PC-3 (cell line): Measurements from ENCODE around the gene HOXB2. TPM values are rescaled to one million over a fixed set of nuclear protein-coding genes. Genes with fewer than 3 reads are reported as not detected.
"Not testable (repeated sequence)": the region's sequence is repeated elsewhere in the genome, so short reads cannot be mapped to it uniquely, and the experiment has no call there.

ENCODE experiments used
- ATAC-seq: fragments of 200-7000 bp; cut with Tn5 transposase; 2 replicates; pipeline ENCODE4 v1.9.1; 2020; ENCODE audit warnings: mild to moderate bottlenecking, moderate library complexity
- BruUV-seq: library from RNA; stranded (reverse); fragments of 400-500 nt; replicated peaks from 2 replicates; lab custom pipeline; 2021; lab: Mats Ljungman, UMichigan
- CTCF ChIA-PET: fragments of 300-600 bp; sonication (Branson Sonifier 250); formaldehyde crosslinking; loops from one replicate; lab custom pipeline; 2022; ENCODE audit warnings: antibody characterized with exemption; lab: Charles Lee
- POLR2A ChIA-PET: fragments of 300-600 bp; sonication (Branson Sonifier 250); formaldehyde crosslinking; loops from one replicate; lab custom pipeline; 2022; ENCODE audit warnings: antibody characterized with exemption; ENCODE audit not compliant: unreplicated experiment; lab: Charles Lee
- DNase-seq: peaks from one replicate; pipeline ENCODE4 v3.0.0-alpha.2; 2015
- H2AFZ ChIP-seq: fragments of 300-600 bp; sonication (generic); 2 replicates; pipeline ENCODE4 v1.6.0; 2016; ENCODE audit warnings: antibody characterized with exemption, low read length
- H3F3A ChIP-seq: fragments of 300-600 bp; sonication (generic); one replicate; pipeline ENCODE4 v1.6.0; 2017; ENCODE audit warnings: antibody characterized with exemption, low read length, control low read depth, mild to moderate bottlenecking; ENCODE audit not compliant: unreplicated experiment
- H3K27ac ChIP-seq: fragments of 300-600 bp; sonication (generic); 2 replicates; pipeline ENCODE4 v1.5.1; 2016; ENCODE audit warnings: mild to moderate bottlenecking, low read length
- H3K27me3 ChIP-seq: fragments of 300-600 bp; sonication (generic); 2 replicates; pipeline ENCODE4 v1.6.1; 2016; ENCODE audit warnings: low read length, mixed read lengths
- H3K36me3 ChIP-seq: fragments of 300-600 bp; sonication (generic); 2 replicates; pipeline ENCODE4 v1.6.1; 2016; ENCODE audit warnings: low read depth, mixed run types, low read length, mixed read lengths
- H3K4me1 ChIP-seq: fragments of 300-600 bp; sonication (generic); 2 replicates; pipeline ENCODE4 v1.5.1; 2016; ENCODE audit warnings: low read length; ENCODE audit not compliant: insufficient read depth
- H3K4me2 ChIP-seq: fragments of 300-600 bp; sonication (generic); 2 replicates; pipeline ENCODE4 v1.6.0; 2016; ENCODE audit warnings: low read length
- H3K4me3 ChIP-seq: fragments of 300-600 bp; sonication (generic); 2 replicates; pipeline ENCODE4 v1.5.1; 2016; ENCODE audit warnings: mild to moderate bottlenecking, low read length, mixed read lengths
- H3K79me2 ChIP-seq: fragments of 300-600 bp; sonication (generic); 2 replicates; pipeline ENCODE4 v1.6.1; 2017; ENCODE audit warnings: low read length, mixed read lengths
- H3K9ac ChIP-seq: fragments of 300-600 bp; sonication (generic); 2 replicates; pipeline ENCODE4 v1.6.0; 2016; ENCODE audit warnings: mild to moderate bottlenecking, low read length
- H3K9me2 ChIP-seq: fragments of 300-600 bp; sonication (generic); replicated peaks from 2 replicates; pipeline ENCODE4 v1.6.1; 2016; ENCODE audit warnings: mixed run types, low read length, mixed read lengths
- H3K9me3 ChIP-seq: fragments of 300-600 bp; sonication (generic); 2 replicates; pipeline ENCODE4 v1.6.1; 2016; ENCODE audit warnings: low read length, mixed read lengths
- H4K20me1 ChIP-seq: fragments of 300-600 bp; sonication (generic); 2 replicates; pipeline ENCODE4 v1.6.1; 2016; ENCODE audit warnings: low read length, mixed read lengths
- CTCF ChIP-seq: fragments of 300-600 bp; sonication (generic); conservative IDR thresholded peaks from 2 replicates; pipeline ENCODE4 v1.5.1; 2017; ENCODE audit warnings: antibody characterized with exemption, low read depth, mild to moderate bottlenecking, low read length
- EZH2 ChIP-seq: fragments of 300-600 bp; sonication (generic); IDR thresholded peaks from one replicate; pipeline ENCODE4 v1.6.1; 2017; ENCODE audit warnings: antibody characterized with exemption, mild to moderate bottlenecking, low read length; ENCODE audit not compliant: unreplicated experiment
- EZH2phosphoT487 ChIP-seq: fragments of 300-600 bp; sonication (generic); IDR thresholded peaks from 2 replicates; pipeline ENCODE4 v1.6.1; 2018; ENCODE audit warnings: mild to moderate bottlenecking, antibody characterized with exemption, low read length, borderline replicate concordance
- intact Hi-C: fragments of 100-400 bp; cut with micrococcal nuclease; formaldehyde crosslinking; loops from 2 replicates; pipeline ENCODE4 v1.9.0; 2023
- total RNA-seq: library from RNA; depleted of rRNA; stranded (reverse); fragments of >200 nt; gene quantifications from 2 replicates; pipeline ENCODE4 v1.2.3, GENCODE V29; 2014

The HOXB2 gene
- total RNA-seq, 1 experiment from 2014 or later = 1.1 TPM

- H3K27me3 ChIP-seq = no peaks in the 10 kb centered on the region
- no peaks in the 10 kb centered on the region for H3K9me2 ChIP-seq
- no peaks in the 10 kb centered on the region for H3K9me3 ChIP-seq
- H3K79me2 ChIP-seq = no peaks in the 10 kb centered on the region
- intact Hi-C loops = no loop called here
- no peak overlapping the region for H3K9ac ChIP-seq
- H3K4me3 ChIP-seq = no peak overlapping the region
- TF ChIP-seq EZH2 (no peak), EZH2phosphoT487 (no peak), CTCF (no peak)
- ATAC-seq = no peak
- CTCF ChIA-PET = no interaction called here
- no peaks in the 10 kb centered on the region for H3K36me3 ChIP-seq
- no TSS peak for BruUV-seq
- no peak overlapping the region for H2AFZ ChIP-seq
- H3F3A ChIP-seq = no peaks in the 10 kb centered on the region
- no peak overlapping the region for H3K4me2 ChIP-seq
- POLR2A ChIA-PET = interaction anchor here (1.0 kb wide), 1 partner anchor 15 kb away, joined by 3 read pairs; no protein-coding TSS in a partner anchor
- no peaks in the 10 kb centered on the region for H4K20me1 ChIP-seq
- H3K4me1 ChIP-seq = 0 out of 2 replicates have a peak, but pooled peaks cover 3% of the 10 kb centered on the region
- DNase-seq = no peak
- H3K27ac ChIP-seq = no peak overlapping the region
Observed at GRCh38 chr17:48540213-48540612, 4.7 kb downstream of the HOXB2 start.

- no peaks in the 10 kb centered on the region for H3K9me2 ChIP-seq
- CTCF ChIA-PET = no interaction called here
- H3K9ac ChIP-seq = no peak overlapping the region
- H3K9me3 ChIP-seq = no peaks in the 10 kb centered on the region
- BruUV-seq = no TSS peak
- H3K36me3 ChIP-seq = no peaks in the 10 kb centered on the region
- POLR2A ChIA-PET = no interaction called here
- H3K79me2 ChIP-seq = no peaks in the 10 kb centered on the region
- H2AFZ ChIP-seq = no peak overlapping the region
- ATAC-seq = peak; percentile 68
- no peak overlapping the region for H3K4me3 ChIP-seq
- TF ChIP-seq CTCF (no peak), EZH2 (no peak), EZH2phosphoT487 (no peak)
- H4K20me1 ChIP-seq = no peaks in the 10 kb centered on the region
- H3K4me1 ChIP-seq = 0 out of 2 replicates have a peak, but pooled peaks cover 3% of the 10 kb centered on the region
- H3F3A ChIP-seq = no peaks in the 10 kb centered on the region
- intact Hi-C loops = loop anchor here (5.0 kb wide), 1 partner anchor 112 kb away; no protein-coding TSS in a partner anchor
- no peaks in the 10 kb centered on the region for H3K27me3 ChIP-seq
- no peak overlapping the region for H3K4me2 ChIP-seq
- no peak overlapping the region for H3K27ac ChIP-seq
- peak; percentile 57 for DNase-seq
Observed at GRCh38 chr17:48539177-48539576, 5.7 kb downstream of the HOXB2 start.

GRCh38 chr17:48537316-48537715 lies 7.6 kb downstream of the HOXB2 start:
- ChIA-PET CTCF (no interaction called here), POLR2A (no interaction called here)
- H4K20me1 ChIP-seq = no peaks in the 10 kb centered on the region
- H3F3A ChIP-seq = no peaks in the 10 kb centered on the region
- no peak overlapping the region for H3K4me2 ChIP-seq
- ATAC-seq = no peak
- H3K4me3 ChIP-seq = no peak overlapping the region
- TF ChIP-seq EZH2phosphoT487 (no peak), EZH2 (no peak), CTCF (no peak)
- intact Hi-C loops = loop anchor here (5.0 kb wide), 1 partner anchor 110 kb away; no protein-coding TSS in a partner anchor
- no peaks in the 10 kb centered on the region for H3K27me3 ChIP-seq
- BruUV-seq = no TSS peak
- no peaks in the 10 kb centered on the region for H3K79me2 ChIP-seq
- H3K36me3 ChIP-seq = no peaks in the 10 kb centered on the region
- H3K9me2 ChIP-seq = no peaks in the 10 kb centered on the region
- H3K27ac ChIP-seq = no peak overlapping the region
- H3K9ac ChIP-seq = no peak overlapping the region
- H2AFZ ChIP-seq = peak overlapping the region; percentile 29; the same call in 1 of the 2 replicates
- no peak for DNase-seq
- 0 out of 2 replicates have a peak, but pooled peaks cover 3% of the 10 kb centered on the region for H3K4me1 ChIP-seq
- H3K9me3 ChIP-seq = no peaks in the 10 kb centered on the region

- H3K9ac ChIP-seq, CTCF ChIA-PET, H3K4me3 ChIP-seq, H3F3A ChIP-seq, H3K9me3 ChIP-seq, H4K20me1 ChIP-seq, H3K4me1 ChIP-seq, H3K4me2 ChIP-seq, H3K27me3 ChIP-seq, H3K36me3 ChIP-seq, H3K27ac ChIP-seq, H3K9me2 ChIP-seq, H2AFZ ChIP-seq, BruUV-seq, POLR2A ChIA-PET, H3K79me2 ChIP-seq: not testable (repeated sequence)
- intact Hi-C loops = loop anchor here (5.0 kb wide), 1 partner anchor 109 kb away; no protein-coding TSS in a partner anchor
- ATAC-seq (peak; percentile 47), DNase-seq (peak; percentile 41)
Observed at GRCh38 chr17:48535793-48536559, 8.9 kb downstream of the HOXB2 start.
